Measurements from ENCODE around the gene LRIT3.

GRCh38 chr4:109818268-109818667, 29.6 kb upstream of the LRIT3 start:
- TF ChIP-seq CTCF (IDR thresholded peaks at IDR 0.05; ENCODE audit: low read depth, low read length, poor library complexity, severe bottlenecking), result no peak
- TF ChIP-seq EZH2phosphoT487 (IDR thresholded peaks at IDR 0.05; ENCODE audit: borderline replicate concordance, low read length), result no peak
